ENCODE measurements around the gene PNMA8A. TPM values are rescaled to one million over a fixed set of nuclear protein-coding genes. Genes with fewer than 3 reads are reported as not detected.

PNMA8A gene
- total and polyA plus RNA-seq, 2 of the 8 experiments (the other 6 are each of a cell fraction or from before 2014, with no cell fraction given) = 10.0 to 22.8 TPM

DNA sequence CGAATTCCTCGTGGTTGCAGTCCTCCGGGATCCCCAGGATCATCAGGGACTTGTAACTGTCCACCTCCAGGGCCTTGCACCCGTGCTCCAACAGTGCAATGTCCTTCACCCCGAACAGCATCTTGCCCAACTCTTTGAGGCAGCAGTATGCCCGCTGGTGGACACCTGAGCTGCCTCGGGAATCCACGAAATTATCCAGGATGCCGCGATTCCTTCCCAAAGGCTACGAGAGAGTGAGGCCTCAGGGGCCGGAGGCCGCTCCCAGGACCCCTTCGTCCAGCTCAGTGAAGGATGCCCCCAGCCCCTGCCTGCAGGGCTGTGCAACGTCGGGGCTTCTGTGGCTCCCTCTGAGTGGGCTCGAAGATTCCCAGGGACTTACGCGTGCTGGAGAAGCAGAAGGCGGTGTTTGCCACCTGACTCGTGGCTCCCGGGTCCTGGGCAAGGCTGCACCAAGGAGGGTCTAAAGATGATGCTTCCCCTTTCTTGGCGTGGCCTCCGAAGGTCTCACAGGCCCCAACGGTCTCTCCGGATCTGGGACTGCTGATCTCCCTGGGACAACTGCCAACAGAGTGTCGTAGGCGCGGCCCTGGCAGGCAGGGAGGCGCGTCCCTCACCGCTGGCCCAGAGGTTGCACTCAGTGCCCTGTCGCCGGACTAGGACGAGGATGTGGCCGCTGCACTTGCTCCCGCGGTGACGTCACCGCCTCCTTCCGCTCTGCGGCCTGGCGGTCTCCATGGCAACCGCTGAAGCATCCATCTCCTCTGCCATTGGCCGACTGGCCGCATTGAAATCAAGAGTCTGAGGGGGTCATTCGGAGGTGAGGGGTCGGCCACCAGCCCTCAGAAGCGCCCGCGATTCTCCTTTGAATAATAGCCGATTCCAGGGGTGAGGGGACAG lies 42.9 kb downstream of the PNMA8A start, which contains the start of gene PNMA8C (continued):
- TF ChIP-seq CTBP2 (IDR thresholded peaks at IDR 0.05; ENCODE audit: borderline replicate concordance, insufficient read depth, insufficient read length, low read length) (no peak), TEAD4 (IDR thresholded peaks at IDR 0.05; ENCODE audit: low read depth, low read length) (no peak), CREB1 (IDR thresholded peaks at IDR 0.05) (peak; percentile 93), JUND (IDR thresholded peaks at IDR 0.05; ENCODE audit: low read length) (peak; percentile 97), RBBP5 (IDR thresholded peaks at IDR 0.05; ENCODE audit: borderline replicate concordance, low read depth, low read length) (no peak), CBX8 (IDR thresholded peaks at IDR 0.05; ENCODE audit: borderline replicate concordance, low read depth, low read length) (no peak), POLR2A (IDR thresholded peaks at IDR 0.05; ENCODE audit: control extremely low read depth in 1 of 2, low read depth in 2 of 2, low read length in 2 of 2) (no peak), SIN3A (conservative IDR thresholded peaks at IDR 0.05 in 1 of 2, IDR thresholded peaks at IDR 0.05 in 1 of 2; ENCODE audit: low read depth in 1 of 2, low read length in 2 of 2) (peak in 1 of 2 experiments; percentile 85; a peak in 2 of 4 replicates), RFX5 (IDR thresholded peaks at IDR 0.05; ENCODE audit: borderline replicate concordance, low read depth, low read length) (peak; percentile 83), KDM5A (IDR thresholded peaks at IDR 0.05; ENCODE audit: low read length) (no peak), EGR1 (IDR thresholded peaks at IDR 0.05; ENCODE audit: borderline replicate concordance, low read depth, low read length) (no peak)
- TF ChIP-seq, protein P1, sequence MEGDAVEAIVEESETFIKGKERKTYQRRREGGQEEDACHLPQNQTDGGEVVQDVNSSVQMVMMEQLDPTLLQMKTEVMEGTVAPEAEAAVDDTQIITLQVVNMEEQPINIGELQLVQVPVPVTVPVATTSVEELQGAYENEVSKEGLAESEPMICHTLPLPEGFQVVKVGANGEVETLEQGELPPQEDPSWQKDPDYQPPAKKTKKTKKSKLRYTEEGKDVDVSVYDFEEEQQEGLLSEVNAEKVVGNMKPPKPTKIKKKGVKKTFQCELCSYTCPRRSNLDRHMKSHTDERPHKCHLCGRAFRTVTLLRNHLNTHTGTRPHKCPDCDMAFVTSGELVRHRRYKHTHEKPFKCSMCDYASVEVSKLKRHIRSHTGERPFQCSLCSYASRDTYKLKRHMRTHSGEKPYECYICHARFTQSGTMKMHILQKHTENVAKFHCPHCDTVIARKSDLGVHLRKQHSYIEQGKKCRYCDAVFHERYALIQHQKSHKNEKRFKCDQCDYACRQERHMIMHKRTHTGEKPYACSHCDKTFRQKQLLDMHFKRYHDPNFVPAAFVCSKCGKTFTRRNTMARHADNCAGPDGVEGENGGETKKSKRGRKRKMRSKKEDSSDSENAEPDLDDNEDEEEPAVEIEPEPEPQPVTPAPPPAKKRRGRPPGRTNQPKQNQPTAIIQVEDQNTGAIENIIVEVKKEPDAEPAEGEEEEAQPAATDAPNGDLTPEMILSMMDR (IDR thresholded peaks at IDR 0.05; ENCODE audit: control extremely low read depth in 1 of 3, insufficient read depth in 1 of 3, low read depth in 1 of 3, low read length in 3 of 3) = no peak
- TF ChIP-seq, protein P2, sequence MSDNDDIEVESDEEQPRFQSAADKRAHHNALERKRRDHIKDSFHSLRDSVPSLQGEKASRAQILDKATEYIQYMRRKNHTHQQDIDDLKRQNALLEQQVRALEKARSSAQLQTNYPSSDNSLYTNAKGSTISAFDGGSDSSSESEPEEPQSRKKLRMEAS (IDR thresholded peaks at IDR 0.05) = peak; percentile 33; the same call in 1 of the 2 replicates

Measured in H1 (cell line).